AG04450 (cell line): ENCODE results near the gene AGPAT1. TPM values are rescaled to one million over a fixed set of nuclear protein-coding genes. Genes with fewer than 3 reads are reported as not detected.

ENCODE experiments used
- CTCF ChIA-PET: fragments of 300-600, 350-600 bp; formaldehyde crosslinking; extraction: SDS; loops from one replicate; lab custom pipeline; 2022; ENCODE audit warnings: antibody characterized with exemption, inconsistent platforms; lab: Charles Lee
- POLR2A ChIA-PET: fragments of 350-600 bp; formaldehyde crosslinking; extraction: SDS; loops from one replicate; lab custom pipeline; 2021; ENCODE audit warnings: antibody characterized with exemption, inconsistent platforms; lab: Yijun Ruan, JAX
- DNase-seq: peaks from one replicate; pipeline ENCODE4 v3.0.0-alpha.2; 2011; ENCODE audit warnings: low read depth, low spot score
- H3K27ac ChIP-seq: one replicate; pipeline ENCODE4 v1.5.1; 2012; ENCODE audit warnings: low read depth, low read length, control low read depth
- H3K27me3 ChIP-seq: one replicate; pipeline ENCODE4 v1.6.0; 2012; ENCODE audit warnings: low read length; ENCODE audit not compliant: control insufficient read depth, insufficient read depth
- H3K4me3 ChIP-seq: 2 replicates; pipeline ENCODE4 v1.5.1; 2011; ENCODE audit warnings: mild to moderate bottlenecking, low read depth, low read length, control low read depth
- H3K9me3 ChIP-seq: 2 replicates; pipeline ENCODE4 v1.5.1; 2012; ENCODE audit warnings: low read length; ENCODE audit not compliant: control insufficient read depth, insufficient read depth
- polyA plus RNA-seq: library from polyadenylated mRNA; depleted of rRNA; stranded (reverse); fragments of >200 nt; gene quantifications from 2 replicates; pipeline ENCODE4 v1.2.3, GENCODE V29; 2011
- TF ChIP-seq, protein P1 (sequence below): IDR thresholded peaks from 2 replicates; pipeline ENCODE4 v1.5.1; 2011; ENCODE audit warnings: low read depth, low read length, control low read depth, inconsistent platforms

The AGPAT1 gene
- polyA plus RNA-seq, 1 experiment = 97.1 TPM

- TF ChIP-seq, protein P1, sequence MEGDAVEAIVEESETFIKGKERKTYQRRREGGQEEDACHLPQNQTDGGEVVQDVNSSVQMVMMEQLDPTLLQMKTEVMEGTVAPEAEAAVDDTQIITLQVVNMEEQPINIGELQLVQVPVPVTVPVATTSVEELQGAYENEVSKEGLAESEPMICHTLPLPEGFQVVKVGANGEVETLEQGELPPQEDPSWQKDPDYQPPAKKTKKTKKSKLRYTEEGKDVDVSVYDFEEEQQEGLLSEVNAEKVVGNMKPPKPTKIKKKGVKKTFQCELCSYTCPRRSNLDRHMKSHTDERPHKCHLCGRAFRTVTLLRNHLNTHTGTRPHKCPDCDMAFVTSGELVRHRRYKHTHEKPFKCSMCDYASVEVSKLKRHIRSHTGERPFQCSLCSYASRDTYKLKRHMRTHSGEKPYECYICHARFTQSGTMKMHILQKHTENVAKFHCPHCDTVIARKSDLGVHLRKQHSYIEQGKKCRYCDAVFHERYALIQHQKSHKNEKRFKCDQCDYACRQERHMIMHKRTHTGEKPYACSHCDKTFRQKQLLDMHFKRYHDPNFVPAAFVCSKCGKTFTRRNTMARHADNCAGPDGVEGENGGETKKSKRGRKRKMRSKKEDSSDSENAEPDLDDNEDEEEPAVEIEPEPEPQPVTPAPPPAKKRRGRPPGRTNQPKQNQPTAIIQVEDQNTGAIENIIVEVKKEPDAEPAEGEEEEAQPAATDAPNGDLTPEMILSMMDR = no peak
- CTCF ChIA-PET = interaction anchor here (0.5 to 1.0 kb wide), 2 partner anchors 22 to 326 kb away, joined by 3 read pairs; no protein-coding TSS in a partner anchor
- no peaks in the 10 kb centered on the region for H3K9me3 ChIP-seq
- POLR2A ChIA-PET = interaction anchor here (0.8 kb wide), 1 partner anchor 8 kb away, joined by 3 read pairs; no protein-coding TSS in a partner anchor
- H3K4me3 ChIP-seq = no peak overlapping the region
- DNase-seq = no peak
- peaks cover 14% of the 10 kb centered on the region for H3K27me3 ChIP-seq
- no peak overlapping the region for H3K27ac ChIP-seq
Observed at GRCh38 chr6:32140420-32141046, 35.4 kb downstream of the AGPAT1 start.

DNA sequence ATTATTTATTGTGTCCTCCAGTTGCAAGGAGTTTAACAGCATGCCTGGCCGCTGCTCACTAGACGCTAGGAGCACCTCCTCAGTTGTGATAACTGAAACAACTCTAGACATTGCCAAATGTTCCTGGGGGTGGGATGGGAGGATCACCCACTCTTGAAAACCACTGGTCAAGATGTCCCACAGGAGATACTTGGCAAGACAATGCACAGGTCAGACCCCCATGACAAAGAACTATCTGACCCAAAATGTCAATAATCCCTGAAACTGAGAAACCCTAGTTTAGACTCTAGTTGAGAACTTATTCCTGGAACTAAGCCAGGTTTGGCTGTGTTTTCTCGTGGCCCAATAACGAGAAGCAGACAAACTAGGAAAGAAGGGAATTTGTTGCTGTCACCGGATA lies 36.3 kb downstream of the AGPAT1 start:
- ChIA-PET POLR2A (no interaction called here), CTCF (interaction anchor here (0.7 to 1.3 kb wide), 2 partner anchors 56 to 643 kb away, joined by 3 to 9 read pairs; no protein-coding TSS in a partner anchor)
- Histone ChIP-seq H3K4me3 (no peak overlapping the region), H3K9me3 (no peaks in the 10 kb centered on the region), H3K27ac (no peak overlapping the region), H3K27me3 (peaks cover 11% of the 10 kb centered on the region)
- TF ChIP-seq, protein P1 = no peak
- DNase-seq = no peak

GRCh38 chr6:32137454-32137853 lies 38.4 kb downstream of the AGPAT1 start:
- CTCF ChIA-PET = no interaction called here
- peaks cover 11% of the 10 kb centered on the region for H3K27me3 ChIP-seq
- TF ChIP-seq, protein P1 = no peak
- H3K9me3 ChIP-seq = no peaks in the 10 kb centered on the region
- H3K27ac ChIP-seq = no peak overlapping the region
- POLR2A ChIA-PET = interaction anchor here (0.7 kb wide), 1 partner anchor 34 kb away, joined by 3 read pairs; no protein-coding TSS in a partner anchor
- no peak overlapping the region for H3K4me3 ChIP-seq
- no peak for DNase-seq

DNA sequence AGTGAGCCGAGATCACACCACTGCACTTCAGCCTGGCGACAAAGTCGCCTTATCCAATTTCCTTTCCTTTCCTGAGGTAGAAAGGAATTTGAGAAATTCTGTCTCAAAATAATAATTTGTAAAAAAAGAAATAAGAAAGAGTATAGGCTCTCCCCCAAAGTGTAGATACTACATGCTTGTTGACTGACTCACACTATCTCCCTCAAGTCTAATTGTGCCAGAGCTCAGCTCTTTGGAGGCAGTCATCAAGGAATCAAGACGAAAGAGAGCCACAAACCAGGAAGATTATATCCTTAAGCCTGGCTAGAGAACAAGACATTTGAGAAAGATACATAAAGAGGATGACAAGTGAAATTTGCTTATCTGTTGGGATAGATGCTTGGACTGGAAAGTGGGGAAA lies 42.1 kb downstream of the AGPAT1 start:
- ChIA-PET CTCF (no interaction called here), POLR2A (no interaction called here)
- Histone ChIP-seq H3K27me3 (no peaks in the 10 kb centered on the region), H3K9me3 (peaks cover 3% of the 10 kb centered on the region; the same call in 1 of the 2 replicates), H3K27ac (no peak overlapping the region), H3K4me3 (no peak overlapping the region)
- DNase-seq = no peak
- TF ChIP-seq, protein P1 = no peak

DNA sequence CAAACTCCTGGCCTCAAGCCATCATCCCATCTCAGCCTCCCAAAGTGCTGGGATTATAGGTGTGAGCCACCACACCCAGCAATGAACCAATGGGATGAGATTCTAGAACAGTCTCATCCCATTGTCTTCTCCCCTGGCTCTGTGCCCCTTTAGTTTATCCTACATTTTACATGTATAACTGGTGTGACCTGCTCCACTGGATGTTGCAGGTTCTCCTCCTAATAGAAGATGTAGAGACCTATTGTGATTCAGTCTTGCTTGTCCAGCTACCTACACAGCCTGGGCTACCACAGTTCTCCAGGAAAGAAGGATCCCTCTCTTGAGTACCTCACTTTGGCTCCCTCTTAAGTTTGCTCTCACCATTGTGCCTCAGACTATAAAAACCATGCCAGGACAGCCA lies 43.8 kb downstream of the AGPAT1 start:
- no peaks in the 10 kb centered on the region for H3K27me3 ChIP-seq
- H3K9me3 ChIP-seq = peaks cover 3% of the 10 kb centered on the region; the same call in 1 of the 2 replicates
- ChIA-PET CTCF (interaction anchor here (0.6 kb wide), 1 partner anchor 245 kb away, joined by 3 read pairs; no protein-coding TSS in a partner anchor), POLR2A (no interaction called here)
- no peak for DNase-seq
- H3K4me3 ChIP-seq = no peak overlapping the region
- no peak overlapping the region for H3K27ac ChIP-seq
- TF ChIP-seq, protein P1 = no peak
